Inferior parietal cortex (tissue), 1 donor: ENCODE results near the gene MRPS15.
A peak's percentile ranks its signal among the peaks of the same experiment; 100 is the strongest.

Experiments used
- DNase-seq: peaks from one replicate; pipeline ENCODE4 v3.0.0-alpha.2; 2016; ENCODE audit errors: extremely low spot score

Gene MRPS15

GRCh38 chr1:36458910-36459309 lies 5.3 kb downstream of the MRPS15 start:
- DNase-seq, result no peak

- DNase-seq, result no peak
Measured at GRCh38 chr1:36457691-36458090, 6.5 kb downstream of the MRPS15 start.

- no peak for DNase-seq
Measured at GRCh38 chr1:36456391-36456928, 7.7 kb downstream of the MRPS15 start.

GRCh38 chr1:36455386-36455785 lies 8.8 kb downstream of the MRPS15 start:
- no peak for DNase-seq

GRCh38 chr1:36453600-36454388 lies 10.4 kb downstream of the MRPS15 start:
- DNase-seq, result no peak

- DNase-seq, result no peak
Measured at GRCh38 chr1:36453051-36453450, 11.1 kb downstream of the MRPS15 start.

GRCh38 chr1:36450919-36451305 lies 13.3 kb downstream of the MRPS15 start:
- no peak for DNase-seq

- DNase-seq, result peak; percentile 98
Measured at GRCh38 chr1:36450270-36450918, 13.8 kb downstream of the MRPS15 start, which contains the start of gene OSCP1. Gene OSCP1, minus strand, starts transcription at chr1:36450451. Its CDS starts 82 bp downstream, at chr1:36450369.

GRCh38 chr1:36448530-36449056 lies 15.6 kb downstream of the MRPS15 start:
- no peak for DNase-seq

GRCh38 chr1:36447450-36447849 lies 16.7 kb downstream of the MRPS15 start:
- no peak for DNase-seq

- no peak for DNase-seq
Measured at GRCh38 chr1:36446746-36447145, 17.4 kb downstream of the MRPS15 start.

- DNase-seq, result no peak
Measured at GRCh38 chr1:36446271-36446670, 17.9 kb downstream of the MRPS15 start.

GRCh38 chr1:36443297-36443696 lies 20.9 kb downstream of the MRPS15 start:
- no peak for DNase-seq

GRCh38 chr1:36442337-36442736 lies 21.8 kb downstream of the MRPS15 start:
- DNase-seq, result no peak

- DNase-seq, result no peak
Measured at GRCh38 chr1:36440646-36441045, 23.5 kb downstream of the MRPS15 start.

GRCh38 chr1:36440044-36440443 lies 24.1 kb downstream of the MRPS15 start:
- no peak for DNase-seq

- DNase-seq, result no peak
Measured at GRCh38 chr1:36438715-36439114, 25.5 kb downstream of the MRPS15 start.

GRCh38 chr1:36436821-36437220 lies 27.4 kb downstream of the MRPS15 start:
- no peak for DNase-seq

GRCh38 chr1:36433102-36433501 lies 31.1 kb downstream of the MRPS15 start:
- no peak for DNase-seq

GRCh38 chr1:36432616-36433015 lies 31.6 kb downstream of the MRPS15 start:
- DNase-seq, result no peak

- DNase-seq, result no peak
Measured at GRCh38 chr1:36425791-36426190, 38.4 kb downstream of the MRPS15 start.

GRCh38 chr1:36421649-36422048 lies 42.5 kb downstream of the MRPS15 start:
- no peak for DNase-seq

- DNase-seq, result peak; percentile 89
Measured at GRCh38 chr1:36420836-36421317, 43.3 kb downstream of the MRPS15 start.
